Neural cell (in vitro differentiated cells): Measurements from ENCODE around the gene FOXO6. TPM values are rescaled to one million over a fixed set of nuclear protein-coding genes. Genes with fewer than 3 reads are reported as not detected.

ENCODE experiments used
- H2AFZ ChIP-seq: fragments of 200-600, 300-800 bp; sonication (generic), shearing (Covaris generic); 2 replicates; pipeline ENCODE4 v1.6.0; 2014; ENCODE audit warnings: low read depth, mild to moderate bottlenecking, antibody characterized with exemption, low read length, moderate library complexity
- H3F3A ChIP-seq: fragments of 200-600 bp; shearing (Covaris generic); 2 replicates; pipeline ENCODE4 v1.6.1; 2016; ENCODE audit warnings: mild to moderate bottlenecking, moderate library complexity, mixed read lengths, antibody characterized with exemption, low read length; ENCODE audit not compliant: insufficient read depth, poor library complexity, severe bottlenecking
- H3K27ac ChIP-seq: fragments of 200-600, 300-800 bp; sonication (generic), shearing (Covaris generic); 2 replicates; pipeline ENCODE4 v1.5.1; 2014; ENCODE audit warnings: mild to moderate bottlenecking, low read length, moderate library complexity
- H3K27me3 ChIP-seq: fragments of 300-800, 200-600 bp; sonication (generic), shearing (Covaris generic); 2 replicates; pipeline ENCODE4 v1.6.0; 2014; ENCODE audit warnings: mild to moderate bottlenecking, low read depth, low read length, moderate library complexity; ENCODE audit not compliant: insufficient read depth
- H3K36me3 ChIP-seq: fragments of 300-800, 200-600 bp; sonication (generic), shearing (Covaris generic); 2 replicates; pipeline ENCODE4 v1.5.1; 2014; ENCODE audit warnings: mild to moderate bottlenecking, antibody characterized with exemption, low read length, moderate library complexity; ENCODE audit not compliant: insufficient read depth
- H3K4me2 ChIP-seq: fragments of 300-800, 200-600 bp; sonication (generic), shearing (Covaris generic); 2 replicates; pipeline ENCODE4 v1.6.0; 2014; ENCODE audit warnings: mild to moderate bottlenecking, low read length
- H3K4me3 ChIP-seq: fragments of 300-800, 200-600 bp; sonication (generic), shearing (Covaris generic); 2 replicates; pipeline ENCODE4 v1.5.1; 2014; ENCODE audit warnings: mild to moderate bottlenecking, low read length, moderate library complexity
- H3K79me2 ChIP-seq: fragments of 200-600 bp; shearing (Covaris generic); replicated peaks from 2 replicates; pipeline ENCODE4 v1.6.0; 2014; ENCODE audit warnings: mild to moderate bottlenecking, low read length, moderate library complexity; ENCODE audit not compliant: insufficient read depth
- H3K9ac ChIP-seq: fragments of 300-800, 200-600 bp; sonication (generic), shearing (Covaris generic); 2 replicates; pipeline ENCODE4 v1.6.1; 2016; ENCODE audit warnings: mild to moderate bottlenecking, low read length, mixed read lengths
- H3K9me2 ChIP-seq: fragments of 200-600 bp; shearing (Covaris generic); 2 replicates; pipeline ENCODE4 v1.6.1; 2016; ENCODE audit warnings: mild to moderate bottlenecking, low read length, mixed read lengths; ENCODE audit not compliant: insufficient read depth
- H3K9me3 ChIP-seq: fragments of 200-600, 300-800 bp; sonication (generic), shearing (Covaris generic); 2 replicates; pipeline ENCODE4 v1.6.1; 2016; ENCODE audit warnings: mild to moderate bottlenecking, mixed run types, low read length, moderate library complexity, mixed read lengths
- H4K20me1 ChIP-seq: fragments of 200-600 bp; shearing (Covaris generic); 2 replicates; pipeline ENCODE4 v1.6.1; 2016; ENCODE audit warnings: mild to moderate bottlenecking, mixed run types; ENCODE audit not compliant: insufficient read depth
- EP300 ChIP-seq: fragments of 450-650 bp; conservative IDR thresholded peaks from 2 replicates; pipeline ENCODE4 v1.6.1; 2014; ENCODE audit warnings: antibody characterized with exemption, mild to moderate bottlenecking, moderate library complexity; ENCODE audit not compliant: poor library complexity, severe bottlenecking
- EZH2 ChIP-seq: fragments of 200-600, 300-800 bp; shearing (Covaris generic), sonication (generic); IDR thresholded peaks from 2 replicates; pipeline ENCODE4 v1.6.1; 2014; ENCODE audit warnings: antibody characterized with exemption, low read length, borderline replicate concordance, mild to moderate bottlenecking; ENCODE audit not compliant: insufficient read depth, poor library complexity, severe bottlenecking
- MXI1 ChIP-seq: fragments of 450-650 bp; conservative IDR thresholded peaks from 2 replicates; pipeline ENCODE4 v1.6.1; 2014; ENCODE audit warnings: antibody characterized with exemption, mild to moderate bottlenecking; ENCODE audit not compliant: poor library complexity, severe bottlenecking
- POLR2AphosphoS5 ChIP-seq: IDR thresholded peaks from 2 replicates; pipeline ENCODE4 v1.6.1; 2012
- RAD21 ChIP-seq: fragments of 450-650 bp; conservative IDR thresholded peaks from 2 replicates; pipeline ENCODE4 v1.6.1; 2014; ENCODE audit warnings: antibody characterized with exemption, mild to moderate bottlenecking, moderate library complexity
- SMC3 ChIP-seq: fragments of 450-650 bp; conservative IDR thresholded peaks from 2 replicates; pipeline ENCODE4 v1.6.1; 2014; ENCODE audit warnings: antibody characterized with exemption, mild to moderate bottlenecking, moderate library complexity; ENCODE audit not compliant: poor library complexity
- TAF1 ChIP-seq: IDR thresholded peaks from 2 replicates; pipeline ENCODE4 v1.6.1; 2012; ENCODE audit warnings: low read depth
- polyA plus RNA-seq: library from polyadenylated mRNA; depleted of rRNA; stranded (reverse); fragments of >200 nt; gene quantifications from 2 replicates; pipeline ENCODE4 v1.2.3, GENCODE V29; 2014
- TF ChIP-seq, protein P1 (sequence below): fragments of 450-650 bp; IDR thresholded peaks from 2 replicates; pipeline ENCODE4 v1.5.1; 2014; ENCODE audit warnings: antibody characterized with exemption, mild to moderate bottlenecking, moderate library complexity; ENCODE audit not compliant: poor library complexity, severe bottlenecking
- TF ChIP-seq, protein P2 (sequence below): IDR thresholded peaks from 2 replicates; pipeline ENCODE4 v1.6.1; 2012; ENCODE audit warnings: borderline replicate concordance

Gene FOXO6
- polyA plus RNA-seq, 1 donor from 2014 or later: 0.59 TPM

DNA sequence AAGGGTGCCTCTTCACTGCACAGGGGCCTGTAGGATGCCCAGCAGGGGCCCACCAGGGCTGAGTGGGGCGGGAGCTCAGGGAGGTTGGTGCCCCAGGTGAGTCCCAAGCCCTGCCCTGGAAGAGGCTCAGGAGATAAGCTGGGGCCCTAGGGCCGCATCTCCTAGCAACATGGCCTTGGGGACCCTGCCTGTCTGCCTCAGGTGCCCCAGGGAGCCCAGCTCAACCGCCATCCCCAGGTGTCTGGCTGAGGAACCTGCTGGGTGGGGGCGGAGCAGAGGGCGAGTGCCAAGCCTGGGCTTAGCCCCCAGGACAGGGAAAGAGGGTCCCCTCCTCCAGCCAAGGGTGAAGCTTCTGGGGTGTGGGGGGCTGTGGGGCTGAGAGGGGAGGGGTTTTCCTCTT, 54.8 kb downstream of the FOXO6 start:
- Histone ChIP-seq H3K27ac (no peak overlapping the region), H2AFZ (no peak overlapping the region), H3F3A (no peaks in the 10 kb centered on the region), H3K4me2 (no peak overlapping the region), H3K9me3 (no peaks in the 10 kb centered on the region), H3K27me3 (no peaks in the 10 kb centered on the region), H4K20me1 (no peaks in the 10 kb centered on the region), H3K79me2 (no peaks in the 10 kb centered on the region), H3K9me2 (no peaks in the 10 kb centered on the region), H3K9ac (no peak overlapping the region), H3K36me3 (no peaks in the 10 kb centered on the region), H3K4me3 (no peak overlapping the region)
- TF ChIP-seq EZH2 (no peak), RAD21 (no peak), TAF1 (no peak), MXI1 (no peak), POLR2AphosphoS5 (no peak)
- TF ChIP-seq, protein P1, sequence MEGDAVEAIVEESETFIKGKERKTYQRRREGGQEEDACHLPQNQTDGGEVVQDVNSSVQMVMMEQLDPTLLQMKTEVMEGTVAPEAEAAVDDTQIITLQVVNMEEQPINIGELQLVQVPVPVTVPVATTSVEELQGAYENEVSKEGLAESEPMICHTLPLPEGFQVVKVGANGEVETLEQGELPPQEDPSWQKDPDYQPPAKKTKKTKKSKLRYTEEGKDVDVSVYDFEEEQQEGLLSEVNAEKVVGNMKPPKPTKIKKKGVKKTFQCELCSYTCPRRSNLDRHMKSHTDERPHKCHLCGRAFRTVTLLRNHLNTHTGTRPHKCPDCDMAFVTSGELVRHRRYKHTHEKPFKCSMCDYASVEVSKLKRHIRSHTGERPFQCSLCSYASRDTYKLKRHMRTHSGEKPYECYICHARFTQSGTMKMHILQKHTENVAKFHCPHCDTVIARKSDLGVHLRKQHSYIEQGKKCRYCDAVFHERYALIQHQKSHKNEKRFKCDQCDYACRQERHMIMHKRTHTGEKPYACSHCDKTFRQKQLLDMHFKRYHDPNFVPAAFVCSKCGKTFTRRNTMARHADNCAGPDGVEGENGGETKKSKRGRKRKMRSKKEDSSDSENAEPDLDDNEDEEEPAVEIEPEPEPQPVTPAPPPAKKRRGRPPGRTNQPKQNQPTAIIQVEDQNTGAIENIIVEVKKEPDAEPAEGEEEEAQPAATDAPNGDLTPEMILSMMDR: no peak

DNA sequence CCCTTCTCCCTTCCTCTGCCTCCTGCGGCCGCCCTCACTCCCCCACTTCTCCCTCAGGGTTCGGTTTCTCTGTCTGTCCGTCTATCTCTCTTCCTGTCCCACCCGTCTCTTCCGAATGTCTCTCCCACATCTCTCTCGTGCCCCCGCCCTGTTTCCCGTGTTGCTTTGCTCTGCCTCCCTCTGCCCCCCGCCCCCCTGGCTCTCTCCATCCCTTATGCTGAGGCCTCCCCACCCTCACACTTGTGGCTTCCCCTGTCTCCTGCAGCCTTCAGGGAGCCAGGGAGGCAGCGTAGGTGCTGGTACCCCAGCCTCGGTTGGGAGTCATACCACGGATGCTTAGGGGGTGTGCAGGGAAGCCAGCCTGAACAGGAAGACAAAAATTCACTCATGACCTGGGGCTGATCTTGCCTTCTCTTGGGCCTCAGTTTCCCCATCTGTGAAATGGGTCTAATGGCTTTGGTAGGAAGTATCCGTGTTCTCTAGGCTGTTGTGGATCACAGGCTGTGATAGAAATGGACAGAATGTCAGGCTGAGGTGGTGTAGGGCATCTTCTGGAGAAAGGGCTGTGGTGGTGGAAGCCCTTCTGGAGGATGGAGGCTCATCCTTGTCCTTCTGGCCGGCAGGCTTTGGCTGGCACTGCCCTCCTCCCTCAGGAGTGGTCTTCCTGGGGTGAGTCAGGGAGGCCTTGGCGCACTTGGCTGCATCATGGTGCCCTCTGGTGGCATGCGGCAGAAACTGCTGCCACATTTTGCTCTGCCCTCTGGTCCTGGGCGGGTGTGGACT, 55.5 kb downstream of the FOXO6 start:
- Histone ChIP-seq H3K4me2 (no peak overlapping the region), H3K27me3 (no peaks in the 10 kb centered on the region), H2AFZ (no peak overlapping the region), H3K79me2 (no peaks in the 10 kb centered on the region), H3K9me3 (no peaks in the 10 kb centered on the region), H3K4me3 (no peak overlapping the region), H3K36me3 (no peaks in the 10 kb centered on the region), H3K9me2 (no peaks in the 10 kb centered on the region), H4K20me1 (no peaks in the 10 kb centered on the region), H3K27ac (no peak overlapping the region), H3F3A (no peaks in the 10 kb centered on the region), H3K9ac (no peak overlapping the region)
- peak; percentile 99 for TF ChIP-seq SMC3
- TF ChIP-seq, protein P1: peak; percentile 94
- no peak for TF ChIP-seq TAF1
- TF ChIP-seq POLR2AphosphoS5: no peak
- TF ChIP-seq RAD21: peak; percentile 96

DNA sequence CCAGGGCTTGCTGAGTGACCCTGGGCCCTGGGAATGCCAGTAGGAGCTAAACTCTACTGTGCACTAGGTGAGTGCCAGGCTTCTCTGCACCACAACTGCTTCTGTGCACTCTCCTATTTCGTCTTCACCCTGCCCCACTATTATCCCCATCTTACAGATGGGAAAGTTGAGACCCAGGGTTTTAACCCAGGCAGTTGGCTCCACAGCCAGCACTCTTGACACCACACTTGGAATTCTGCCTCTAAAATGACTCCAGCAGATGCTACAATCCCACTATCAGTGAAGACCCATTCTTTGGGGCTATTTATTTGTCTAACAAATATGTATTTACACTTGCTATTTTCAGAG, 56.1 kb downstream of the FOXO6 start:
- H3F3A ChIP-seq: no peaks in the 10 kb centered on the region
- H3K4me2 ChIP-seq: no peak overlapping the region
- no peaks in the 10 kb centered on the region for H3K27me3 ChIP-seq
- H3K79me2 ChIP-seq: no peaks in the 10 kb centered on the region
- H3K9ac ChIP-seq: no peak overlapping the region
- H2AFZ ChIP-seq: no peak overlapping the region
- H3K9me2 ChIP-seq: no peaks in the 10 kb centered on the region
- no peaks in the 10 kb centered on the region for H4K20me1 ChIP-seq
- no peak overlapping the region for H3K4me3 ChIP-seq
- H3K36me3 ChIP-seq: no peaks in the 10 kb centered on the region
- H3K27ac ChIP-seq: no peak overlapping the region
- TF ChIP-seq, protein P1: no peak
- no peak for TF ChIP-seq POLR2AphosphoS5
- TF ChIP-seq RAD21: no peak
- TF ChIP-seq EZH2: no peak
- TF ChIP-seq, protein P2, sequence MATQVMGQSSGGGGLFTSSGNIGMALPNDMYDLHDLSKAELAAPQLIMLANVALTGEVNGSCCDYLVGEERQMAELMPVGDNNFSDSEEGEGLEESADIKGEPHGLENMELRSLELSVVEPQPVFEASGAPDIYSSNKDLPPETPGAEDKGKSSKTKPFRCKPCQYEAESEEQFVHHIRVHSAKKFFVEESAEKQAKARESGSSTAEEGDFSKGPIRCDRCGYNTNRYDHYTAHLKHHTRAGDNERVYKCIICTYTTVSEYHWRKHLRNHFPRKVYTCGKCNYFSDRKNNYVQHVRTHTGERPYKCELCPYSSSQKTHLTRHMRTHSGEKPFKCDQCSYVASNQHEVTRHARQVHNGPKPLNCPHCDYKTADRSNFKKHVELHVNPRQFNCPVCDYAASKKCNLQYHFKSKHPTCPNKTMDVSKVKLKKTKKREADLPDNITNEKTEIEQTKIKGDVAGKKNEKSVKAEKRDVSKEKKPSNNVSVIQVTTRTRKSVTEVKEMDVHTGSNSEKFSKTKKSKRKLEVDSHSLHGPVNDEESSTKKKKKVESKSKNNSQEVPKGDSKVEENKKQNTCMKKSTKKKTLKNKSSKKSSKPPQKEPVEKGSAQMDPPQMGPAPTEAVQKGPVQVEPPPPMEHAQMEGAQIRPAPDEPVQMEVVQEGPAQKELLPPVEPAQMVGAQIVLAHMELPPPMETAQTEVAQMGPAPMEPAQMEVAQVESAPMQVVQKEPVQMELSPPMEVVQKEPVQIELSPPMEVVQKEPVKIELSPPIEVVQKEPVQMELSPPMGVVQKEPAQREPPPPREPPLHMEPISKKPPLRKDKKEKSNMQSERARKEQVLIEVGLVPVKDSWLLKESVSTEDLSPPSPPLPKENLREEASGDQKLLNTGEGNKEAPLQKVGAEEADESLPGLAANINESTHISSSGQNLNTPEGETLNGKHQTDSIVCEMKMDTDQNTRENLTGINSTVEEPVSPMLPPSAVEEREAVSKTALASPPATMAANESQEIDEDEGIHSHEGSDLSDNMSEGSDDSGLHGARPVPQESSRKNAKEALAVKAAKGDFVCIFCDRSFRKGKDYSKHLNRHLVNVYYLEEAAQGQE: no peak
- no peak for TF ChIP-seq MXI1
- TF ChIP-seq SMC3: no peak
- TF ChIP-seq TAF1: no peak
- TF ChIP-seq EP300: no peak
- no peaks in the 10 kb centered on the region for H3K9me3 ChIP-seq
